GM23338 (cell line): ENCODE measurements around the gene NPAS2. TPM values are rescaled to one million over a fixed set of nuclear protein-coding genes. Genes with fewer than 3 reads are reported as not detected.

Experiments used
- ATAC-seq: fragments of 200-7000 bp; cut with Tn5 transposase; 3 replicates; pipeline ENCODE4 v1.9.1; 2020
- DNase-seq: peaks from one replicate; pipeline ENCODE4 v3.0.0-alpha.2; 2015; ENCODE audit warnings: low spot score
- H2AFZ ChIP-seq: fragments of 200-600 bp; sonication (generic); 2 replicates; pipeline ENCODE4 v1.8.0; 2016; ENCODE audit warnings: antibody characterized with exemption, mild to moderate bottlenecking, moderate library complexity
- H3F3A ChIP-seq: fragments of 200-600 bp; sonication (generic); replicated peaks from 2 replicates; pipeline ENCODE4 v1.8.0; 2017; ENCODE audit warnings: antibody characterized with exemption, mixed run types, low read depth
- H3K27ac ChIP-seq: fragments of 200-600 bp; sonication (generic); 2 replicates; pipeline ENCODE4 v1.6.1; 2016; ENCODE audit warnings: low read depth
- H3K27me3 ChIP-seq: fragments of 200-600 bp; sonication (generic); 2 replicates; pipeline ENCODE4 v1.8.0; 2016; ENCODE audit warnings: mild to moderate bottlenecking, mixed run types, moderate library complexity; ENCODE audit not compliant: insufficient read depth
- H3K36me3 ChIP-seq: fragments of 200-600 bp; sonication (generic); 2 replicates; pipeline ENCODE4 v1.8.0; 2016; ENCODE audit warnings: mild to moderate bottlenecking; ENCODE audit not compliant: insufficient read depth
- H3K4me1 ChIP-seq: fragments of 200-600 bp; sonication (generic); 2 replicates; pipeline ENCODE4 v1.8.0; 2016; ENCODE audit warnings: mild to moderate bottlenecking, moderate library complexity; ENCODE audit not compliant: insufficient read depth
- H3K4me2 ChIP-seq: fragments of 200-600 bp; sonication (generic); 2 replicates; pipeline ENCODE4 v1.7.1; 2017; ENCODE audit warnings: mixed run types
- H3K4me3 ChIP-seq: fragments of 200-600 bp; sonication (generic); 2 replicates; pipeline ENCODE4 v1.6.1; 2016; ENCODE audit warnings: mixed run types
- H3K79me2 ChIP-seq: fragments of 200-600 bp; sonication (generic); replicated peaks from 2 replicates; pipeline ENCODE4 v1.8.0; 2017; ENCODE audit warnings: mild to moderate bottlenecking; ENCODE audit not compliant: insufficient read depth
- H3K9me2 ChIP-seq: fragments of 200-600 bp; sonication (generic); 2 replicates; pipeline ENCODE4 v1.8.0; 2017; ENCODE audit not compliant: insufficient read depth
- H4K20me1 ChIP-seq: fragments of 200-600 bp; sonication (generic); replicated peaks from 2 replicates; pipeline ENCODE4 v1.8.0; 2017; ENCODE audit warnings: mild to moderate bottlenecking; ENCODE audit not compliant: insufficient read depth
- H3K27ac Mint-ChIP-seq: 2 replicates; pipeline ENCODE4 v1.8.0; 2020; ENCODE audit warnings: inconsistent platforms, mild to moderate bottlenecking, moderate library complexity, mixed read lengths
- H3K27me3 Mint-ChIP-seq: 3 replicates; pipeline ENCODE4 v1.8.0; 2022; ENCODE audit warnings: low read depth, mild to moderate bottlenecking, moderate library complexity, mixed read lengths, inconsistent platforms; ENCODE audit not compliant: insufficient read depth, poor library complexity
- H3K36me3 Mint-ChIP-seq: 3 replicates; pipeline ENCODE4 v1.8.0; 2021; ENCODE audit warnings: low read depth, mild to moderate bottlenecking, inconsistent platforms, moderate library complexity, mixed read lengths
- H3K4me1 Mint-ChIP-seq: 3 replicates; pipeline ENCODE4 v1.8.0; 2020; ENCODE audit warnings: mild to moderate bottlenecking, inconsistent platforms, mixed read lengths
- H3K4me3 Mint-ChIP-seq: 3 replicates; pipeline ENCODE4 v1.8.0; 2021; ENCODE audit warnings: moderate library complexity, mild to moderate bottlenecking, inconsistent platforms, mixed read lengths
- H3K9me3 Mint-ChIP-seq: 3 replicates; pipeline ENCODE4 v1.8.0; 2020; ENCODE audit warnings: moderate library complexity, mild to moderate bottlenecking, inconsistent platforms, mixed read lengths
- CREB1 ChIP-seq: fragments of 250-450 bp; sonication (Bioruptor Pico); IDR thresholded peaks from 2 replicates; pipeline ENCODE4 v1.5.0; 2020; ENCODE audit warnings: low read depth, mild to moderate bottlenecking, moderate library complexity
- EZH2 ChIP-seq: fragments of 200-600 bp; sonication (generic); IDR thresholded peaks from one replicate; pipeline ENCODE4 v1.8.0; 2017; ENCODE audit warnings: antibody characterized with exemption, mild to moderate bottlenecking, low read depth; ENCODE audit not compliant: unreplicated experiment
- EZH2phosphoT487 ChIP-seq: fragments of 200-600 bp; sonication (generic); IDR thresholded peaks from one replicate; pipeline ENCODE4 v1.8.1; 2018; ENCODE audit warnings: antibody characterized with exemption; ENCODE audit not compliant: unreplicated experiment
- JUNB ChIP-seq: IDR thresholded peaks from one replicate; pipeline ENCODE4 v1.6.1; 2016; ENCODE audit warnings: antibody characterized with exemption; ENCODE audit not compliant: unreplicated experiment
- NANOG ChIP-seq: IDR thresholded peaks from 2 replicates; pipeline ENCODE4 v1.6.1; 2016; ENCODE audit warnings: antibody characterized with exemption, borderline replicate concordance
- POLR2AphosphoS5 ChIP-seq: IDR thresholded peaks from 2 replicates; pipeline ENCODE4 v1.6.1; 2016; ENCODE audit warnings: antibody characterized with exemption, low read depth
- STAT1 ChIP-seq: IDR thresholded peaks from one replicate; pipeline ENCODE4 v1.6.1; 2016; ENCODE audit warnings: antibody characterized with exemption; ENCODE audit not compliant: unreplicated experiment
- ZNF114 ChIP-seq: fragments of 250-450 bp; sonication (Bioruptor Pico); IDR thresholded peaks from 2 replicates; pipeline ENCODE4 v1.5.0; 2020; ENCODE audit warnings: mild to moderate bottlenecking, moderate library complexity
- ZNF331 ChIP-seq: fragments of 250-450 bp; sonication (Bioruptor Pico); IDR thresholded peaks from 2 replicates; pipeline ENCODE4 v1.5.0; 2020; ENCODE audit warnings: low read depth, mild to moderate bottlenecking, moderate library complexity
- polyA plus RNA-seq: library from polyadenylated mRNA; unstranded; fragments of >200 nt; fragmentation: Nextera tagmentation; extraction: Ambion mirVana; gene quantifications from 2 replicates; pipeline ENCODE4 v1.2.1, GENCODE V29; 2016
- total RNA-seq: library from RNA; depleted of rRNA; stranded (reverse); fragments of >200 nt; shearing (Covaris generic); gene quantifications from 2 replicates; pipeline ENCODE4 v1.2.3, GENCODE V29; 2014
- TF ChIP-seq, protein P1 (sequence below): IDR thresholded peaks from 2 replicates; pipeline ENCODE4 v1.6.1; 2016; ENCODE audit warnings: antibody characterized with exemption
- TF ChIP-seq, protein P2 (sequence below), 2 experiments: fragments of 200-600 bp in 1 of 2; sonication (generic) in 1 of 2; conservative IDR thresholded peaks; 2 replicates each; pipeline versions ENCODE4 v1.5.1 to v1.6.1; 2016 to 2017; ENCODE audit warnings: antibody characterized with exemption in 2 of 2, low read depth in 2 of 2, mild to moderate bottlenecking in 2 of 2, moderate library complexity in 1 of 2
- TF ChIP-seq, protein P3 (sequence below): fragments of 250-450 bp; sonication (Bioruptor Pico); IDR thresholded peaks from 2 replicates; pipeline ENCODE4 v1.5.0; 2020; ENCODE audit warnings: mild to moderate bottlenecking, moderate library complexity

Gene NPAS2
- total and polyA plus RNA-seq, 2 experiments from 2014 or later = 0.56 to 1.1 TPM

DNA sequence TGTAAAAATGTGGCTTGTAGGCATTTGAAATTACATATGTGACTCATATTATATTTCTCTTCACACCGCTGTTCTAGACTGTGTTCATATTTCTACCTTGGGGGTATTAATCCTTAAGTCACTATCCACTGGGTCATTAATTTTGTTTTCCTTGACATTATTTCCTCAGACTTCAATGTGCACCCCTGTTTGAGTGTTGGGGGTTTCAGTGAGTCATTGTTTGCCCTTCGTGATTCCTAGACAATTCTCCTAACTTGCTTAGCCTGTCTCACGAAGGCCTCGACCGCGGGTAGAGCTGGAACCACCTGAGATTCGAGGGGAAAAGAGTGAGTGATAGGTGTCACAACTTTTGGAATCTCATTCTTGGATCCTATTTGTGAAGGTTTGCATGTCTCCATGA lies 35.1 kb downstream of the NPAS2 start:
- Histone ChIP-seq H3K27ac (no peak overlapping the region), H3K27me3 (no peaks in the 10 kb centered on the region), H3K79me2 (no peaks in the 10 kb centered on the region), H3K4me1 (no peaks in the 10 kb centered on the region), H3K4me2 (no peak overlapping the region), H3F3A (no peaks in the 10 kb centered on the region), H4K20me1 (no peaks in the 10 kb centered on the region), H3K36me3 (no peaks in the 10 kb centered on the region), H3K4me3 (no peak overlapping the region), H2AFZ (no peak overlapping the region), H3K9me2 (no peaks in the 10 kb centered on the region)
- H3K27me3 Mint-ChIP-seq = peaks cover 7% of the 10 kb centered on the region
- no peak overlapping the region for H3K27ac Mint-ChIP-seq
- H3K4me1 Mint-ChIP-seq = peaks cover 9% of the 10 kb centered on the region; the same call in 2 of the 3 replicates
- DNase-seq (no peak), ATAC-seq (no peak)
- no peaks in the 10 kb centered on the region for H3K9me3 Mint-ChIP-seq
- H3K4me3 Mint-ChIP-seq = no peak overlapping the region
- TF ChIP-seq POLR2AphosphoS5 = no peak
- H3K36me3 Mint-ChIP-seq = no peaks in the 10 kb centered on the region

DNA sequence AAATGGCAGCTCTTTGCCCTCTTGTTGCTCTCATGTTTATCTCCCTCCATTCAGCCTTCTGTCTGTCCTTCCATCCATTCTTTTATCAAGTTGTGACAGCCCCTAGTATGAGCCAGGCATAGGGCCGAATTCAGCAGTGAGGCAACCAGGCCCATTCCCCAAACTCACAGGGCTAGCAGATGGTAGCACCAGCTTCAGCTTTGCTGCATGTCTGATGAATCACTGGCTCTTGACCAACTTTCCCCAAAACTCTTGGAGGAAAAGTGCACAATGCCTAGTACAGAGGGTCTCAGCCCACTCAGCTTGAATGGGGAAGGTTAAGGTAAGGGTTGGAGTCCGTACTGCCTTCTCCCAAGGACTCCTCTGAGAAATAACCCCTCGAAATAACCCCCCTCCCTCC lies 35.7 kb downstream of the NPAS2 start:
- no peak overlapping the region for H3K27ac Mint-ChIP-seq
- H3K9me3 Mint-ChIP-seq = no peaks in the 10 kb centered on the region
- Histone ChIP-seq H3K9me2 (no peaks in the 10 kb centered on the region), H3K4me2 (no peak overlapping the region), H3K79me2 (no peaks in the 10 kb centered on the region), H3K36me3 (no peaks in the 10 kb centered on the region), H3K4me1 (no peaks in the 10 kb centered on the region), H3K27ac (no peak overlapping the region), H4K20me1 (no peaks in the 10 kb centered on the region), H3F3A (no peaks in the 10 kb centered on the region), H2AFZ (no peak overlapping the region), H3K27me3 (no peaks in the 10 kb centered on the region), H3K4me3 (no peak overlapping the region)
- DNase-seq = no peak
- no peak for ATAC-seq
- H3K4me1 Mint-ChIP-seq = peaks cover 9% of the 10 kb centered on the region; the same call in 2 of the 3 replicates
- H3K27me3 Mint-ChIP-seq = peaks cover 7% of the 10 kb centered on the region
- no peak overlapping the region for H3K4me3 Mint-ChIP-seq
- H3K36me3 Mint-ChIP-seq = no peaks in the 10 kb centered on the region
- no peak for TF ChIP-seq STAT1
- TF ChIP-seq, protein P1, sequence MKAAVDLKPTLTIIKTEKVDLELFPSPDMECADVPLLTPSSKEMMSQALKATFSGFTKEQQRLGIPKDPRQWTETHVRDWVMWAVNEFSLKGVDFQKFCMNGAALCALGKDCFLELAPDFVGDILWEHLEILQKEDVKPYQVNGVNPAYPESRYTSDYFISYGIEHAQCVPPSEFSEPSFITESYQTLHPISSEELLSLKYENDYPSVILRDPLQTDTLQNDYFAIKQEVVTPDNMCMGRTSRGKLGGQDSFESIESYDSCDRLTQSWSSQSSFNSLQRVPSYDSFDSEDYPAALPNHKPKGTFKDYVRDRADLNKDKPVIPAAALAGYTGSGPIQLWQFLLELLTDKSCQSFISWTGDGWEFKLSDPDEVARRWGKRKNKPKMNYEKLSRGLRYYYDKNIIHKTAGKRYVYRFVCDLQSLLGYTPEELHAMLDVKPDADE = no peak
- TF ChIP-seq ZNF331 (CRISPR knock-in tag) = no peak
- TF ChIP-seq EZH2phosphoT487 = no peak
- TF ChIP-seq NANOG = no peak
- TF ChIP-seq, protein P2, sequence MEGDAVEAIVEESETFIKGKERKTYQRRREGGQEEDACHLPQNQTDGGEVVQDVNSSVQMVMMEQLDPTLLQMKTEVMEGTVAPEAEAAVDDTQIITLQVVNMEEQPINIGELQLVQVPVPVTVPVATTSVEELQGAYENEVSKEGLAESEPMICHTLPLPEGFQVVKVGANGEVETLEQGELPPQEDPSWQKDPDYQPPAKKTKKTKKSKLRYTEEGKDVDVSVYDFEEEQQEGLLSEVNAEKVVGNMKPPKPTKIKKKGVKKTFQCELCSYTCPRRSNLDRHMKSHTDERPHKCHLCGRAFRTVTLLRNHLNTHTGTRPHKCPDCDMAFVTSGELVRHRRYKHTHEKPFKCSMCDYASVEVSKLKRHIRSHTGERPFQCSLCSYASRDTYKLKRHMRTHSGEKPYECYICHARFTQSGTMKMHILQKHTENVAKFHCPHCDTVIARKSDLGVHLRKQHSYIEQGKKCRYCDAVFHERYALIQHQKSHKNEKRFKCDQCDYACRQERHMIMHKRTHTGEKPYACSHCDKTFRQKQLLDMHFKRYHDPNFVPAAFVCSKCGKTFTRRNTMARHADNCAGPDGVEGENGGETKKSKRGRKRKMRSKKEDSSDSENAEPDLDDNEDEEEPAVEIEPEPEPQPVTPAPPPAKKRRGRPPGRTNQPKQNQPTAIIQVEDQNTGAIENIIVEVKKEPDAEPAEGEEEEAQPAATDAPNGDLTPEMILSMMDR (conservative IDR thresholded peaks at IDR 0.05; ENCODE audit: low read depth in 2 of 2) = no peak
- TF ChIP-seq CREB1 (CRISPR knock-in tag) = no peak
- TF ChIP-seq EZH2 = no peak
- no peak for TF ChIP-seq ZNF114 (CRISPR knock-in tag)
- TF ChIP-seq, protein P3, sequence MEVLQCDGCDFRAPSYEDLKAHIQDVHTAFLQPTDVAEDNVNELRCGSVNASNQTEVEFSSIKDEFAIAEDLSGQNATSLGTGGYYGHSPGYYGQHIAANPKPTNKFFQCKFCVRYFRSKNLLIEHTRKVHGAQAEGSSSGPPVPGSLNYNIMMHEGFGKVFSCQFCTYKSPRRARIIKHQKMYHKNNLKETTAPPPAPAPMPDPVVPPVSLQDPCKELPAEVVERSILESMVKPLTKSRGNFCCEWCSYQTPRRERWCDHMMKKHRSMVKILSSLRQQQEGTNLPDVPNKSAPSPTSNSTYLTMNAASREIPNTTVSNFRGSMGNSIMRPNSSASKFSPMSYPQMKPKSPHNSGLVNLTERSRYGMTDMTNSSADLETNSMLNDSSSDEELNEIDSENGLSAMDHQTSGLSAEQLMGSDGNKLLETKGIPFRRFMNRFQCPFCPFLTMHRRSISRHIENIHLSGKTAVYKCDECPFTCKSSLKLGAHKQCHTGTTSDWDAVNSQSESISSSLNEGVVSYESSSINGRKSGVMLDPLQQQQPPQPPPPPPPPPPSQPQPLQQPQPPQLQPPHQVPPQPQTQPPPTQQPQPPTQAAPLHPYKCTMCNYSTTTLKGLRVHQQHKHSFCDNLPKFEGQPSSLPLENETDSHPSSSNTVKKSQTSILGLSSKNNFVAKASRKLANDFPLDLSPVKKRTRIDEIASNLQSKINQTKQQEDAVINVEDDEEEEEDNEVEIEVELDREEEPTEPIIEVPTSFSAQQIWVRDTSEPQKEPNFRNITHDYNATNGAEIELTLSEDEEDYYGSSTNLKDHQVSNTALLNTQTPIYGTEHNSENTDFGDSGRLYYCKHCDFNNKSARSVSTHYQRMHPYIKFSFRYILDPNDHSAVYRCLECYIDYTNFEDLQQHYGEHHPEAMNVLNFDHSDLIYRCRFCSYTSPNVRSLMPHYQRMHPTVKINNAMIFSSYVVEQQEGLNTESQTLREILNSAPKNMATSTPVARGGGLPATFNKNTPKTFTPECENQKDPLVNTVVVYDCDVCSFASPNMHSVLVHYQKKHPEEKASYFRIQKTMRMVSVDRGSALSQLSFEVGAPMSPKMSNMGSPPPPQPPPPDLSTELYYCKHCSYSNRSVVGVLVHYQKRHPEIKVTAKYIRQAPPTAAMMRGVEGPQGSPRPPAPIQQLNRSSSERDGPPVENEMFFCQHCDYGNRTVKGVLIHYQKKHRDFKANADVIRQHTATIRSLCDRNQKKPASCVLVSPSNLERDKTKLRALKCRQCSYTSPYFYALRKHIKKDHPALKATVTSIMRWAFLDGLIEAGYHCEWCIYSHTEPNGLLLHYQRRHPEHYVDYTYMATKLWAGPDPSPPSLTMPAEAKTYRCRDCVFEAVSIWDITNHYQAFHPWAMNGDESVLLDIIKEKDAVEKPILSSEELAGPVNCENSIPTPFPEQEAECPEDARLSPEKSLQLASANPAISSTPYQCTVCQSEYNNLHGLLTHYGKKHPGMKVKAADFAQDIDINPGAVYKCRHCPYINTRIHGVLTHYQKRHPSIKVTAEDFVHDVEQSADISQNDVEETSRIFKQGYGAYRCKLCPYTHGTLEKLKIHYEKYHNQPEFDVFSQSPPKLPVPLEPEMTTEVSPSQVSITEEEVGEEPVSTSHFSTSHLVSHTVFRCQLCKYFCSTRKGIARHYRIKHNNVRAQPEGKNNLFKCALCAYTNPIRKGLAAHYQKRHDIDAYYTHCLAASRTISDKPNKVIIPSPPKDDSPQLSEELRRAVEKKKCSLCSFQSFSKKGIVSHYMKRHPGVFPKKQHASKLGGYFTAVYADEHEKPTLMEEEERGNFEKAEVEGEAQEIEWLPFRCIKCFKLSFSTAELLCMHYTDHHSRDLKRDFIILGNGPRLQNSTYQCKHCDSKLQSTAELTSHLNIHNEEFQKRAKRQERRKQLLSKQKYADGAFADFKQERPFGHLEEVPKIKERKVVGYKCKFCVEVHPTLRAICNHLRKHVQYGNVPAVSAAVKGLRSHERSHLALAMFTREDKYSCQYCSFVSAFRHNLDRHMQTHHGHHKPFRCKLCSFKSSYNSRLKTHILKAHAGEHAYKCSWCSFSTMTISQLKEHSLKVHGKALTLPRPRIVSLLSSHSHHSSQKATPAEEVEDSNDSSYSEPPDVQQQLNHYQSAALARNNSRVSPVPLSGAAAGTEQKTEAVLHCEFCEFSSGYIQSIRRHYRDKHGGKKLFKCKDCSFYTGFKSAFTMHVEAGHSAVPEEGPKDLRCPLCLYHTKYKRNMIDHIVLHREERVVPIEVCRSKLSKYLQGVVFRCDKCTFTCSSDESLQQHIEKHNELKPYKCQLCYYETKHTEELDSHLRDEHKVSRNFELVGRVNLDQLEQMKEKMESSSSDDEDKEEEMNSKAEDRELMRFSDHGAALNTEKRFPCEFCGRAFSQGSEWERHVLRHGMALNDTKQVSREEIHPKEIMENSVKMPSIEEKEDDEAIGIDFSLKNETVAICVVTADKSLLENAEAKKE (CRISPR knock-in tag) = no peak
- no peak for TF ChIP-seq POLR2AphosphoS5
- no peak for TF ChIP-seq JUNB
